ENCODE results near the gene METTL21A.

GRCh38 chr2:207670887-207671286 lies 45.7 kb upstream of the METTL21A start:
- TF ChIP-seq CTCF (IDR thresholded peaks at IDR 0.05) (no peak), POLR2AphosphoS5 (IDR thresholded peaks at IDR 0.05) (no peak), POLR2A (IDR thresholded peaks at IDR 0.05) (no peak), EP300 (IDR thresholded peaks at IDR 0.05) (no peak)

All from upper lobe of left lung (tissue), 4 donors.